ENCODE results near the gene RBM48. TPM values are rescaled to one million over a fixed set of nuclear protein-coding genes. Genes with fewer than 3 reads are reported as not detected.

RBM48 gene
- total and polyA plus RNA-seq, 2 of the 13 experiments (the other 11 are each of a cell fraction or from before 2014, with no cell fraction given): 7.2 to 12.2 TPM

DNA sequence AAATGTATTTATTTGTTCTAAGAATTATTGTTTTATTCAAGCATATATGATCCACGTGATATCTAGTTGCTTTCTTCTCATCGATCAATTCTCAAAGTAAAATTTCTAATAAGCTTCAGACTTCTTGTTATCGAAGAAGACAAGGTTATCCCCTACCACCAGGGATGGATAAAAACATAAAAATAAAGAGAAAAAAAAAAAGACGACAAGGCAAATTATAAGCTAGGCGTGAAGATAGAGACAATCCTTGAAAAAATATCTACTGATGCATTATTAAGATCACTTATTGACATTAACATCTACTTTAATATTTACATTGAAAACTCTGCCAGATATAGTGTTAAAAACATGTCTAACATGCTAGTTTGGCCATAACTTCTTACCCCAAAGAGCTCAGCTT is 19.6 kb upstream of the RBM48 start:
- CTCF ChIA-PET (ENCODE audit: low intra/inter-chr PET ratio, low total read pairs): no interaction called here
- H3K79me2 ChIP-seq (ENCODE audit: insufficient read depth, low read length): no peaks in the 10 kb centered on the region
- no peaks in the 10 kb centered on the region for H3K9me3 ChIP-seq (ENCODE audit: low read length)
- no peaks in the 10 kb centered on the region for H4K20me1 ChIP-seq (ENCODE audit: insufficient read depth, low read length)
- peaks cover 9% of the 10 kb centered on the region for H3K4me1 ChIP-seq (ENCODE audit: insufficient read depth, low read length)
- no peak overlapping the region for H3K27ac ChIP-seq (ENCODE audit: extremely low read length, insufficient read depth, low read length)
- BruUV-seq (replicated peaks): no TSS peak
- H3K4me3 ChIP-seq (replicated peaks in 1 of 3; ENCODE audit: insufficient read depth in 1 of 3, low read depth in 2 of 3, low read length in 3 of 3): no peak overlapping the region
- no peak overlapping the region for H3K4me2 ChIP-seq (ENCODE audit: low read depth, low read length)
- no peaks in the 10 kb centered on the region for H3K27me3 ChIP-seq (ENCODE audit: control insufficient read depth in 1 of 2, insufficient read depth in 2 of 2, low read length in 2 of 2)
- H3K36me3 ChIP-seq (replicated peaks in 1 of 2; ENCODE audit: control insufficient read depth in 1 of 2, insufficient read depth in 2 of 2, low read length in 2 of 2): no peaks in the 10 kb centered on the region
- no peak for ATAC-seq
- DNase-seq (ENCODE audit: low spot score): no peak
- no peak for FAIRE-seq
- TF ChIP-seq MAFF (IDR thresholded peaks at IDR 0.05; ENCODE audit: low read depth, low read length) (peak; percentile 63), MAFK (conservative IDR thresholded peaks at IDR 0.05 in 1 of 2, IDR thresholded peaks at IDR 0.05 in 1 of 2; ENCODE audit: low read length in 2 of 2) (peak; percentile 55 to 83), TAF15 (IDR thresholded peaks at IDR 0.05; ENCODE audit: low read depth, low read length, poor library complexity, severe bottlenecking) (no peak), ZNF746 (CRISPR knock-in tag; IDR thresholded peaks at IDR 0.05) (no peak), SMC3 (IDR thresholded peaks at IDR 0.05; ENCODE audit: low read length) (no peak)
- TF ChIP-seq, protein P1, sequence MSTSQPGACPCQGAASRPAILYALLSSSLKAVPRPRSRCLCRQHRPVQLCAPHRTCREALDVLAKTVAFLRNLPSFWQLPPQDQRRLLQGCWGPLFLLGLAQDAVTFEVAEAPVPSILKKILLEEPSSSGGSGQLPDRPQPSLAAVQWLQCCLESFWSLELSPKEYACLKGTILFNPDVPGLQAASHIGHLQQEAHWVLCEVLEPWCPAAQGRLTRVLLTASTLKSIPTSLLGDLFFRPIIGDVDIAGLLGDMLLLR (CRISPR knock-in tag; IDR thresholded peaks at IDR 0.05): no peak
- TF ChIP-seq, protein P2, sequence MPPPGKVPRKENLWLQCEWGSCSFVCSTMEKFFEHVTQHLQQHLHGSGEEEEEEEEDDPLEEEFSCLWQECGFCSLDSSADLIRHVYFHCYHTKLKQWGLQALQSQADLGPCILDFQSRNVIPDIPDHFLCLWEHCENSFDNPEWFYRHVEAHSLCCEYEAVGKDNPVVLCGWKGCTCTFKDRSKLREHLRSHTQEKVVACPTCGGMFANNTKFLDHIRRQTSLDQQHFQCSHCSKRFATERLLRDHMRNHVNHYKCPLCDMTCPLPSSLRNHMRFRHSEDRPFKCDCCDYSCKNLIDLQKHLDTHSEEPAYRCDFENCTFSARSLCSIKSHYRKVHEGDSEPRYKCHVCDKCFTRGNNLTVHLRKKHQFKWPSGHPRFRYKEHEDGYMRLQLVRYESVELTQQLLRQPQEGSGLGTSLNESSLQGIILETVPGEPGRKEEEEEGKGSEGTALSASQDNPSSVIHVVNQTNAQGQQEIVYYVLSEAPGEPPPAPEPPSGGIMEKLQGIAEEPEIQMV (CRISPR knock-in tag; IDR thresholded peaks at IDR 0.05; ENCODE audit: low read depth): no peak
- TF ChIP-seq, protein P3, sequence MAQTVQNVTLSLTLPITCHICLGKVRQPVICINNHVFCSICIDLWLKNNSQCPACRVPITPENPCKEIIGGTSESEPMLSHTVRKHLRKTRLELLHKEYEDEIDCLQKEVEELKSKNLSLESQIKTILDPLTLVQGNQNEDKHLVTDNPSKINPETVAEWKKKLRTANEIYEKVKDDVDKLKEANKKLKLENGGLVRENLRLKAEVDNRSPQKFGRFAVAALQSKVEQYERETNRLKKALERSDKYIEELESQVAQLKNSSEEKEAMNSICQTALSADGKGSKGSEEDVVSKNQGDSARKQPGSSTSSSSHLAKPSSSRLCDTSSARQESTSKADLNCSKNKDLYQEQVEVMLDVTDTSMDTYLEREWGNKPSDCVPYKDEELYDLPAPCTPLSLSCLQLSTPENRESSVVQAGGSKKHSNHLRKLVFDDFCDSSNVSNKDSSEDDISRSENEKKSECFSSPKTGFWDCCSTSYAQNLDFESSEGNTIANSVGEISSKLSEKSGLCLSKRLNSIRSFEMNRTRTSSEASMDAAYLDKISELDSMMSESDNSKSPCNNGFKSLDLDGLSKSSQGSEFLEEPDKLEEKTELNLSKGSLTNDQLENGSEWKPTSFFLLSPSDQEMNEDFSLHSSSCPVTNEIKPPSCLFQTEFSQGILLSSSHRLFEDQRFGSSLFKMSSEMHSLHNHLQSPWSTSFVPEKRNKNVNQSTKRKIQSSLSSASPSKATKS (CRISPR knock-in tag; IDR thresholded peaks at IDR 0.05): no peak
- POLR2A ChIA-PET: interaction anchor here (1.1 kb wide), 1 partner anchor 20 kb away, joined by 3 read pairs; the partner anchor contains the start of gene RBM48
- WGBS (ENCODE audit: low lambda C conversion rate): 96% methylated on average over 5 of the region's 5 CpGs
- intact Hi-C loops (cut with micrococcal nuclease; ENCODE audit: unreplicated experiment) (no loop called here), in situ Hi-C loops (cut with HindIII; ENCODE audit: extremely low pct_ligation_motif_present, low pct_unique_long_range_greater_than_20kb) (no loop called here)
- H3K9ac ChIP-seq (ENCODE audit: insufficient read depth, low read depth, low read length): no peak overlapping the region
- H2AFZ ChIP-seq (ENCODE audit: low read length): no peak overlapping the region
